CD4-positive, alpha-beta T cell treated with Interleukin-17A for 1 hour (primary cell): ENCODE results near the gene MVK.

Experiments
- DNase-seq: peaks from one replicate; pipeline ENCODE4 v3.0.0-alpha.2; 2020

The MVK gene

DNA sequence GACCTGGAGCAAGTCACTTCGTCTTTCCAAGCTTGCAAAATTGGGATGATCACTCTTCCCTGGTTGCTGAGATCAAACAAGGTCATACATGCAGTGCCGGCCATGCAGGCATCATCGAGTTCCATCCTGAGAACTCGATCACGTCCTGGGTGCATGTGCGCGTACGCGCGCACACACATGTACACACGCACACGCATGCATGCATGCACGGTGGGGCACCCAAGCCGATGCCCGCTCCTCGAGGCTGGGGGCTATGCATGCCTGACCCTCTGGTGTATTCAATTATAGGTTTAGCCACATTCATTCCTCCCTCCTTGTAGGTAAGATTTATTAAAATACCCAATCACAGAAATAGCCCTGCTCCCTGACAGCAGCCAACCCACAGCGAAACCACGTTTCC lies 26.3 kb upstream of the MVK start:
- no peak for DNase-seq

GRCh38 chr12:109548258-109548657 lies 25.3 kb upstream of the MVK start:
- no peak for DNase-seq

GRCh38 chr12:109549613-109550270 lies 23.9 kb upstream of the MVK start:
- DNase-seq = no peak

DNA sequence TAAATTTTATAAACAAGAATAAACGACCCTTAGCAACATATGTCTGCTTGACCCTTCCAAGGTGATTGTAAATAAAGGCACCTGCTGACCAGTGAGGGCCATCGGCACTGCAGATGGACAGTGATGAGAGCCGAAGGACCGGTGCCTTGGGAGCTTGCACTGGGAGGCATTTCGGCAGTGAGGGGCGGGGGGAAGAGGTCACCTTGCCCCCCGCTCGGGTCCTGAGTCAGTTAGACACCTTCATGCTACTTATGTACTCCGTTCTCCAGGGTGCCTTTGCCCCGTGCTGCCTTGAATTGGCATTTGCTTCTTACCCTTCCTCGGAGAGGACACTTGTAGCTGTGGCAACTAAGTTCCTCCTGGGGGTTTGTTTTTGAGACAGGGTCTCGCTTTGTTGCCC lies 23.3 kb upstream of the MVK start:
- DNase-seq = no peak

DNA sequence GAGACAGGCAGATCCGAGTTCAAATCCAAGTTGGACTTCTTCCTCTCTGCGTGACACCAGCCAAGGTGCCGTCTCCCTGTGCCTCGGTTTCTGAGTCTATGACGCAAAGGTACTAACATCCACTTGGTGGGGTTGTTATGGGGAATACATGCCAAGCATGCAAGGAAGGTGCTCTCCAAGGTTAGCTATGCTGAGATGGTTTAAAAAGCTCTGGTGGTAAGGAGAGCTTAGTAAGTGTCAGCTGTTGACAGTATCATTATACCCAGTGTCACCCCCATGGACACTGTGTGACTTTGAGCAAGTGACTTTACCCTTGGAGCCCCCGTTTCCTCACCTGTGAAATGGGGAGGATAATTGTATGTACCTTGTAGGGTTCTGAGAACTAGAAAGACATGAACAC lies 22.5 kb upstream of the MVK start:
- DNase-seq = no peak

DNA sequence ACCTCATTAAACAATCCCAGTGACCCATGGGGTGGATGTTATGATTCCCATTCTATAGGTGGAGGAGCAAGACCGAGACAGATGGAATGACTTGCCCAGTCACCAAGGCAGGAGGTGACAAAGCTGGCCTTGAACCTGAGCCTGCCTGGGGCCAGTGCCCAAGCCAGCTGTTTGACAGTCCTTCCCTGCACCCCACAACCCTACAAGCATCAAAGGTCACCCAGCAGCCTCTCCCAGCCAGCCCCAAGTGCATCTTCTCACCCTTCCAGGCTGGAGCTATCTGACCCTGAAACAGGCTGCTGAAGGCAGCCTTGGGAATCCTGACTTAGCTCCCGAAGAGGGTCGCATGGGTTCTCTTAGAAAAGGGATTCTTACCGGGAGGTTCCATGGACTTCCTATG lies 20.6 kb upstream of the MVK start:
- no peak for DNase-seq

DNA sequence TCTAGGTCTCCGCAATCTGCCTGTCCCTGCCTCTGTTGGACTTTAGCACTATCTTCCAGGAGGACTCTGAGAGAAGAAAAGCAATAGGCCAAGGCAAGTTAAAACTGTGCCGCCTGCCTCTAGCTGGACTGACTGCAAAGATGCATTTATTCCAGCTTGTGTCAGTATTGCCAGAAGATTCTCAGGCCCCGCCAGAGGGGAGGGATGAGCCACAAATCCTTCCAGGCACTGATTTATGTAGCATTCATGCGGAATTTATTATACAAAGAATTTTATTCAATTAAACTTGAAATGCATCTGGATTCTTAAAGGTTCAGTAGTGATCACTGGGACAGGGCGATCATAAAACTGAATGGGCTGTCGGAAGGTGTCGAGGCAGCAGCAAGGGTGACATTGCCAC lies 20.1 kb upstream of the MVK start:
- no peak for DNase-seq

DNA sequence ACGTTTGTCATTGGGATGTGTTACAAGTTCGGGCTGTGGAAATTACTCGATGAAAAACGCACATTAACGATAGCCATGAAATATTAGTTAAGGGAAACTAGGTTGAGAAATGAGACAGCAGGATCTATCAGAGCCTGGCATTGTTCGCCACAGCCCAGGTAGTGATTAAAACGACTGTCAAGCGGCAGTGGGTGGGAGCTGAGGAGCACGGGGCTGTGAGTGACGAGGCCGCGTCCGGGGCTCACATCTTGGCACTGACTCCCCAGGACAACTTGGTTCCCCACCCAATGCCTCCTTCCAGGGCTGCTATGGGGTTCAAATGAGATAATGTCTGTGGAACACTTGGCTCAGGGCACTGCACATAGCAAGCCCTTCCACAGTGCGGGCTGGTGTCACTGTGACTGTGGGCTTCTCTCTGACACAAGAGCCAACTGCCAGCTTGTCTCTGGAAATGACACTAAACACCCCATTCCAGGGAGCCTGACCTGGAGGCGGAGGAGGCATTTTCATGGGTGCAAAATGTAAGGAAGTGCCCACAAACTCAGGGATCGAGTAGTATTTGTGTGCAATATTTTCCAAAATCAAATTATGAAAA lies 19.6 kb upstream of the MVK start:
- DNase-seq = no peak

GRCh38 chr12:109554761-109555160 lies 18.8 kb upstream of the MVK start:
- DNase-seq = no peak

- DNase-seq = no peak
These were observed 17.9 kb upstream of the MVK start for GRCh38 chr12:109555431-109556315.

GRCh38 chr12:109557200-109557599 lies 16.4 kb upstream of the MVK start:
- no peak for DNase-seq

DNA sequence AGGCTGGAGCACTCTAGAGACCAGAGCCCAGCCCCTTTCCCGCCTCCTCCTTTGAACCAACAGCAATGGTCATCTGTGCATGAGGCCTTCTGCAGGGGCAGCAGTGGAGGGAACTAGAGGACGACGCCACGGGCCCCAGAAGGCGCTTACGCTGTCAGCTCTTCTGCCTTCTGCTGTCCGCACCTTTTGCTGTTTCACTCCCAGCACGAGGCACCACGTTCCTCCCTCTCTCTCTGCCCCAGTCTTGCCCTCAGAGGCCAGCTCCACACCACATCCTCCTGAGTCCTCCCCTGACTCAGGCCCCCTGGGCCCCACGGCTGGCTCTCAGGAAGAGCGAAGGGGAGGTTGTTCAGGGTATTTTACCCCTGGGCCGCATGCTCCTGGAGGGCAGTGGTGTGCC lies 15.8 kb upstream of the MVK start:
- DNase-seq = no peak

DNA sequence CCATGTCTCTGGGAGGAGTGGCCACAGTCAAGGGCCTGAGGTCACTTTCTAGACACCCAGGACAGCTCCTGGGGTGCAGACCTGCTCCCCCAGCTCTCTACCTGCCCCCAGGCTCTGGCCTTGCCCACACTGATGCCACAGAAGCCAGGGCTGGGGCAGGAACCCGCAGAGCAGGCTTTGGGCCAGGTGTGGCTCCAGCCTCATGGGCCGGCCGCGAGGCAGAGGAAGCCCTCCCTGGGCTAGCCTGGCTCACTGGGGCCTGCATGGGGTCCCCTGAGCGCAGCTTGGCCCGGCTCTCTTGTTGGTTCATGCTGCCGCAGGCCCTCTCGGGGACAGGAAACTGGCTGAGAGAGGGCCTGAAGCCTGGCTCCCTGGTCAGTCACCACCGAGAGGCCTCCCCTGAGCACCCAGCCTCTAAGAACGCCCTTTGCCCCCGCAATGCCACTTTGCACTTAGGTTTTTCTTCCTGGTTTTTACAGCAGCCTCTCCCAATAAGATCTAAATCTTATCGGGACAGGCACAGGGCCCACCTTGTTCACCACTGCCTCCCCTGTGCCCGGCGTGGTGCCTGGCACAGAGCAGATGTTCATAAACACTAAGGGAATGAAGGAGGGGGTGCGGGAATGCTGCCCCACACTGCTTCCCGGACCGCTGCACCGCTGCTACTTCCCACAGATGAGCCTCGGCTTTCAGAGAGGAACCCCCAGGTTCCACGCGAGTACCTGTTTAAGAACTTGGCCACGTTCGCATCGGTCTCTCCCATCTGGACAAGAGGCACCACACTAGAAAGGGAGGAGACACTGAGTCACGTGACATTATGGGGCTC lies 15.0 kb upstream of the MVK start:
- no peak for DNase-seq

GRCh38 chr12:109559200-109559505 lies 14.4 kb upstream of the MVK start:
- DNase-seq = no peak

DNA sequence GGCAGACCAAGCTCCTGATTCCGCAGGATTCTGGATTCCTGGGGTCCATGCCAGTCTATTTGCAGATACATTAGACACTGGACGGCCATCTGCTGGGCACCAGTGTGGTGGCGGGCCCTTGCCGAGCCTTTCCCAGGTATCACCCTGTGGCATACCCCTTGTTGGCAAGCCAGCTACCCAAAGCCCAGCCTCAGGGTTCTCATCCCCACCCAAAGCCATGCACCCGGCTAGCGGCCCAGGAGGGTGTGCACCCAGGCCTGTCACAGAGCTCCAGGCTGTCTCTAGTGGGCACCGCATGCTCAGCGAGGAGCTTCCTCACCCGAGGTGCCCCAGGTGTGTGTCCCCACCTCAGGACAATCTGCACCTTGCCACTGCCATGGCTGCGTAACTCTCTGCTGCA lies 14.0 kb upstream of the MVK start:
- DNase-seq = no peak

DNA sequence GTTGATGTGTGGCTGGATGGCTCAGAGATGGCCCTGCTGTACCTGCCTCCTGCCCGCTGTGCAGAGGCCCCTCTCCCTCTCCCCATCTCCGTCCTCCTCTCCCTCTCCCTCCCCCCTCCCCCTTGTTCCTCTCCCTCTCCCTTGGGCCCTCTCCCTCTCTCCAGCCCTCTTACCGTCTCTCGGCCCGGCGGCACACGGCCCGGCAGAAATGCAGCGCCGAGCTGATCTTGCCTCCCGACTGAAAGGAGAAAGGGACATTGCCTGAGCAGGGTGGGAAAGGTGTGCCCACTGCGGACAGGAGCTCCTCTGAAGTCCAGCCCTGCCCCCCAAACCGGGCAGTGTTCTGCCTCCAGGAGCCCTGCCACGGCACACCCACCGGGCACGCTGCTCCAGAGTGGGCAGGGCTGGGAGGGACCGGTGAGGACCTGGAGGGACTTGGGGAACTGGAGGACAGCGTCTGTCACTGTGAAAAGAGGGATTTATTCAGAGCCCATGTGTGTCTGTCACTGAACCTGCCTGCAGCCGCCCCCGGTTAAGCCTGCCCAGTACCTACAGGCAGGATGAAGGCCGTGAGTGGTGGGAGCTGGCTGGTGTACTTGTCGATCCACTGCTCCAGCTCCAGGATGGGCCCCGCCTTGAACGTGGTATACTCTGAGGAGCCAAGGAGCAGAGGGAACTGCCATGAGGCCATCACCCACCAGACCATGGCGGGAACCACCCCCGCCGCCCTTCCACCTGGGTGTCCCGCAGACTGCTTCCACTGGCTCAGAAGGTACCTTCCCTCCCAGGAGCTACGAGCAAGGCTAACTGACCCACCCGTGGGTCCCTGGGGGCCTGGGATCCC lies 12.5 kb upstream of the MVK start:
- no peak for DNase-seq

DNA sequence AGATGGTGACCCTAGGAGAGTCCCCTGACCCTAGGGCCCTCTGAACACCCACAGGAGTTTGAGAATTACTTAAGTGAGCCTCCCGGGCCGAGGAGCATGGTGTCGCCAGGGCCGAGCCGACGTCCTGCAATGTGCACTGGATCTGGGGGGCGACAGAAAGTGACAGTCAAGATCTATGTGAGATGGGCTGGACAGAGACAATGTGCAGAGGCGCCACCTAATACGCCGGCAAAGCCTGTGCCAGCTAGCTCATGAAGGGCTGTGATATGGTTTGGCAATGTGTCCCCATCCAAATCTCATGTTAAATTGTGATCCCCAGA lies 11.9 kb upstream of the MVK start:
- DNase-seq = no peak

GRCh38 chr12:109562871-109563270 lies 10.7 kb upstream of the MVK start:
- DNase-seq = no peak

DNA sequence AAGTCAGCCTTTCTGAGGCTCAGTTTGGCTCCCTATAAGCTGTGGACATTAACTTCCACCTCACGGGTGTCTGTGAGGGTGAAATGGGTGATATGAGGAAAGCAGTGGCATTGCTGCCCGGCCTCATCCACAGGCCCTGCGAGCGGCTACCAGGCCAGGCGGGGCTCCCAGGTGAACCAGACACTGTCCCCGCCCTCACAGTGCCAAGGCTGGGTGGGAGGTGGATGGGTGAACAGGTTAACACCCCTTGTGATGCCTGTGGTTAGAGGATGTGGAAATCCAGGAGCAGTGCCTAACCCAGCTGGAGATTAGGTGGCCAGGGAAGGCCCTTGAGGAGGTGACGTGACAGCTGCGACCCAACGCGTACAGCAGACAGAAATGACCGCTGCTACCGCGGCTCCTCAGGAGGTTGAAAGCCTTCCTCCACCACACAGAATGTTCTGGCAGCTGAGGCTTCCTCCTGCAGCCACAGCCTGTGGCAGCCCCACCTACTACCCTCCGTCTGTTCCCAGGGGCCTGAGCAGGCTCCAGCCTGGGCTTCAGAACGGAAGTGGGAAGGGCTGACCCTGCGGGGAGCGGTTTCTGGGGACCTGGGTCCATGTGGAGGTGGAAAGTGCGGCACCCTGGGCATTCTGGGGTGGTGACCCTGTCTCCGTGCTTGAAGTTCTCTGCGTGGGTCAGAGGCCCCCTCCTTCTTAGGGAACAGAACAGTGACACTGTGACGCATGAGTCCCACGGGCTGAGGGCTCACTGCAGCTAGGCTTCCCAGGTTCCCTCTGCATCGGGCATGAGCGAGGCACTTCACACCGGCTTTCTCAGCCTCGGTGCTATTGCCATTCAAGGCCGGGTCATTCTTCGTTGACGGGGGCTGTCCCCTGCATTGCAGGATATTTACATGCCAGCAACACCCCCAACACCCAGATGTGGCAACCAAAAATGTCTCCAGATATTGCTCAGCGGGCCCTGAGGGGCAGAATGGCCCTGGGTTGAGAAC lies 10.0 kb upstream of the MVK start:
- DNase-seq = no peak

GRCh38 chr12:109566424-109566823 lies 7.2 kb upstream of the MVK start:
- no peak for DNase-seq

GRCh38 chr12:109567296-109567695 lies 6.3 kb upstream of the MVK start:
- no peak for DNase-seq
